Loucy (cell line): ENCODE results near the gene LRRC59.

Source experiments
- H2AFZ ChIP-seq: fragments of 200-600 bp; sonication (generic); 2 replicates; pipeline ENCODE4 v1.6.0; 2016; ENCODE audit warnings: antibody characterized with exemption, mild to moderate bottlenecking, low read length, moderate library complexity
- H3F3A ChIP-seq: fragments of 200-600 bp; 2 replicates; pipeline ENCODE4 v1.6.0; 2016; ENCODE audit warnings: antibody characterized with exemption, low read depth, mild to moderate bottlenecking
- H3K27me3 ChIP-seq: fragments of 200-600 bp; sonication (generic); 2 replicates; pipeline ENCODE4 v1.6.1; 2014; ENCODE audit warnings: low read length, mild to moderate bottlenecking; ENCODE audit not compliant: insufficient read depth, poor library complexity, severe bottlenecking
- H3K36me3 ChIP-seq: fragments of 200-600 bp; sonication (generic); 2 replicates; pipeline ENCODE4 v1.6.1; 2016; ENCODE audit warnings: low read length; ENCODE audit not compliant: insufficient read depth
- H3K4me1 ChIP-seq: fragments of 200-600 bp; sonication (generic); 2 replicates; pipeline ENCODE4 v1.5.1; 2014; ENCODE audit warnings: low read length, mild to moderate bottlenecking; ENCODE audit not compliant: insufficient read depth, poor library complexity, severe bottlenecking
- H3K4me2 ChIP-seq: fragments of 200-600 bp; sonication (generic); 2 replicates; pipeline ENCODE4 v1.6.0; 2014; ENCODE audit warnings: antibody characterized with exemption, low read length, low read depth, mild to moderate bottlenecking; ENCODE audit not compliant: poor library complexity, severe bottlenecking
- H3K4me3 ChIP-seq: fragments of 200-600 bp; sonication (generic); 2 replicates; pipeline ENCODE4 v1.5.1; 2014; ENCODE audit warnings: low read length, mild to moderate bottlenecking, mixed read lengths; ENCODE audit not compliant: poor library complexity, severe bottlenecking
- H3K79me2 ChIP-seq: fragments of 200-600 bp; sonication (generic); 2 replicates; pipeline ENCODE4 v1.6.1; 2014; ENCODE audit warnings: low read length; ENCODE audit not compliant: insufficient read depth
- H3K9ac ChIP-seq: fragments of 200-600 bp; sonication (generic); 2 replicates; pipeline ENCODE4 v1.6.0; 2014; ENCODE audit warnings: mild to moderate bottlenecking, low read depth, low read length, moderate library complexity; ENCODE audit not compliant: poor library complexity, severe bottlenecking
- H3K9me2 ChIP-seq: fragments of 200-600 bp; sonication (generic); replicated peaks from 2 replicates; pipeline ENCODE4 v1.6.1; 2016; ENCODE audit warnings: low read depth, low read length, mixed read lengths
- H3K9me3 ChIP-seq: fragments of 200-600 bp; sonication (generic); 2 replicates; pipeline ENCODE4 v1.6.1; 2014; ENCODE audit warnings: mild to moderate bottlenecking, antibody characterized with exemption, low read length, low read depth; ENCODE audit not compliant: insufficient read depth
- H4K20me1 ChIP-seq: fragments of 200-600 bp; sonication (generic); 2 replicates; pipeline ENCODE4 v1.6.0; 2014; ENCODE audit warnings: antibody characterized with exemption, low read length, mild to moderate bottlenecking; ENCODE audit not compliant: insufficient read depth, poor library complexity, severe bottlenecking
- EZH2phosphoT487 ChIP-seq: fragments of 200-600 bp; IDR thresholded peaks from 2 replicates; pipeline ENCODE4 v1.6.1; 2018; ENCODE audit warnings: antibody characterized with exemption, mild to moderate bottlenecking, moderate library complexity, borderline replicate concordance
- TF ChIP-seq, protein P1 (sequence below): fragments of 200-600 bp; sonication (generic); conservative IDR thresholded peaks from 2 replicates; pipeline ENCODE4 v1.5.1; 2014; ENCODE audit warnings: mild to moderate bottlenecking, antibody characterized with exemption, low read length

LRRC59 gene

DNA sequence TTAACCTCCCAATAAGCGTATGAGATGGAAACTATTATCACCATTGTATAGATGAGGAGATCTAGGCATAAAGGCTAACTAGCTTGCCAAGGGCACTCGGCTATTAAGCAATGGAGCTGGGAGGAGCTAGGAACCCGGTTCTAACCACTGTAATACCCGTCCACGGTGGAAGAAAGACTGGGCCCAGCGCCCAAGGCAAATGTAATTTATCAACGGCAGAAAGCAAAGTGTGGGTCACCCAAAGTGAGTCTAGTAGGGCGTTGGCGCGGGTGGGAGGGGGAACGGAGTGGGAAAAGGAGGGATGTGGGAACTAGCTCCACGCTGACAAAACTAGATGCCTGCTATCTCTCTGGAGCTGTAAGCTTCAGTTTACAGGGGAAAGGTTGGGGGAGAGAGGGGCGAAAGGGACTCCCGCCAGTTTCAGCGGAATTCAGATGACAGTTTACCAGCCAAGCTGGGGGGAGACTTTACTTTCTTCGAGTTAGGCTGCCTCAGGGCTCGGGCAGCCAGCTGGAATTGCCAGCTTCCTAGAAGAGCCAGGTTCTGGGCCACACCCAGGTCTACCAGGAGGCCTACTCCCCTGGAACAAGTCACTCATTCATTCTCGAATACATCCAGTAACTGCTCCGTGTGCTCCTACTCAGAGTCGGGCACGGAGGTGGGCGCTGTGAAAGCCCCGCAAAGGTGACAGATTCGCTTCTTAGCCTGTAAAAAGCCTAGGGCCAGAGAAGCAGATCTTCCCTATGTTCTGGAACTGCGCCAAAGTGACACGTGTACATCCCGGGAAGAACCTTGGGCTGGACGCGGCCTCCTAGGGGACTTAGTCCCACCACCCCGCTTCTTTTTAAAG is 837 bp downstream of the LRRC59 start:
- Histone ChIP-seq H4K20me1 (peaks cover 45% of the 10 kb centered on the region), H3K4me2 (peak overlapping the region; percentile 96), H3K9ac (peak overlapping the region; percentile 98), H3K9me3 (no peaks in the 10 kb centered on the region), H3F3A (no peaks in the 10 kb centered on the region), H3K36me3 (peaks cover 35% of the 10 kb centered on the region; the same call in 1 of the 2 replicates), H3K27me3 (no peaks in the 10 kb centered on the region), H3K79me2 (peaks cover 54% of the 10 kb centered on the region), H2AFZ (peak overlapping the region; percentile 59; the same call in 1 of the 2 replicates), H3K9me2 (no peaks in the 10 kb centered on the region), H3K4me1 (peaks cover 25% of the 10 kb centered on the region), H3K4me3 (peak overlapping the region; percentile 98)
- TF ChIP-seq, protein P1, sequence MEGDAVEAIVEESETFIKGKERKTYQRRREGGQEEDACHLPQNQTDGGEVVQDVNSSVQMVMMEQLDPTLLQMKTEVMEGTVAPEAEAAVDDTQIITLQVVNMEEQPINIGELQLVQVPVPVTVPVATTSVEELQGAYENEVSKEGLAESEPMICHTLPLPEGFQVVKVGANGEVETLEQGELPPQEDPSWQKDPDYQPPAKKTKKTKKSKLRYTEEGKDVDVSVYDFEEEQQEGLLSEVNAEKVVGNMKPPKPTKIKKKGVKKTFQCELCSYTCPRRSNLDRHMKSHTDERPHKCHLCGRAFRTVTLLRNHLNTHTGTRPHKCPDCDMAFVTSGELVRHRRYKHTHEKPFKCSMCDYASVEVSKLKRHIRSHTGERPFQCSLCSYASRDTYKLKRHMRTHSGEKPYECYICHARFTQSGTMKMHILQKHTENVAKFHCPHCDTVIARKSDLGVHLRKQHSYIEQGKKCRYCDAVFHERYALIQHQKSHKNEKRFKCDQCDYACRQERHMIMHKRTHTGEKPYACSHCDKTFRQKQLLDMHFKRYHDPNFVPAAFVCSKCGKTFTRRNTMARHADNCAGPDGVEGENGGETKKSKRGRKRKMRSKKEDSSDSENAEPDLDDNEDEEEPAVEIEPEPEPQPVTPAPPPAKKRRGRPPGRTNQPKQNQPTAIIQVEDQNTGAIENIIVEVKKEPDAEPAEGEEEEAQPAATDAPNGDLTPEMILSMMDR: no peak
- no peak for TF ChIP-seq EZH2phosphoT487

DNA sequence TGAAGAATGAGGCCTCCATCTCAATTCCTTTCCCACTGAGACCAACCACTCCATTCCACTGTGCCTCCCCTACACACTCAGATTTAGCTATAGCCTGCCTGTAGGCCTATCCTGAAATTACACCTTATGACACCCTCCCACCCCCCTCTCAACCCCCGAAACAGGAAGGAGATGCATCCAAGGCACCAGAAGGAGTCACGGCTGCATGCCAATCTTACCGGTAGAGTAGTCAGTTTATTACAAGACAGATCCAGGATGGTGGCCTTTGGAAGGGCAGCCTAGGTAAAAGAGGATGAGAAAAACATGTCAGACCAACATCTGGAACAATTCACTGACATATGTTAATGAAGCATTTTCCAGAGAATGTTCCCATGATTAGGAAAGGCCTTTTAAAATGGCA is 2.6 kb downstream of the LRRC59 start:
- Histone ChIP-seq H3K9me3 (no peaks in the 10 kb centered on the region), H3K4me3 (peak overlapping the region; percentile 98), H3K27me3 (no peaks in the 10 kb centered on the region), H3F3A (no peaks in the 10 kb centered on the region), H3K4me2 (peak overlapping the region; percentile 96), H2AFZ (no peak overlapping the region), H3K79me2 (peaks cover 54% of the 10 kb centered on the region), H3K36me3 (peaks cover 48% of the 10 kb centered on the region; the same call in 1 of the 2 replicates), H4K20me1 (peaks cover 45% of the 10 kb centered on the region), H3K9ac (peak overlapping the region; percentile 98), H3K9me2 (no peaks in the 10 kb centered on the region), H3K4me1 (peaks cover 25% of the 10 kb centered on the region)
- no peak for TF ChIP-seq EZH2phosphoT487
- TF ChIP-seq, protein P1: no peak

DNA sequence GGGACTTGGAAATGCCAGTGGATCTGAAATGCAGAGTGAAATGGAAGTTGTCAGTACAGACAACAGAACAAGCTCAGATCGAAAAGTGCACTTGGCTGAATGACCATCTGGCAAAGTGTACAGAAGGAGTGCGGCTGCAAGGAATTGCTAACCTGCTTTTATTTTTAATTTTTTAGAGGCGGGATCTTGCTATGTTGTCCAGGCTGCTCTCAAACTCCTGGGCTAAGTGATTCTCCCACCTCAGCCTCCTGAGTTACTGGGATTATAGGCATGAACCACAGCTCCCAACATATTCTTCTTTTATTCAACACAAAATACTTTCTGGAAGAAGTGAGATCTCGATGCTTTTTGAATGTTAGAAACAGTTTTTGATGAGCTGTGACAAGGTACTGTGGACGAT is 3.6 kb downstream of the LRRC59 start:
- H3K4me3 ChIP-seq: no peak overlapping the region
- no peaks in the 10 kb centered on the region for H3K9me3 ChIP-seq
- H3K27me3 ChIP-seq: no peaks in the 10 kb centered on the region
- peak overlapping the region; percentile 5 for H3K9ac ChIP-seq
- TF ChIP-seq EZH2phosphoT487: no peak
- TF ChIP-seq, protein P1: no peak
- H2AFZ ChIP-seq: no peak overlapping the region
- peaks cover 25% of the 10 kb centered on the region for H3K4me1 ChIP-seq
- peaks cover 54% of the 10 kb centered on the region for H3K79me2 ChIP-seq
- H4K20me1 ChIP-seq: peaks cover 45% of the 10 kb centered on the region
- H3K36me3 ChIP-seq: peaks cover 58% of the 10 kb centered on the region; the same call in 1 of the 2 replicates
- no peaks in the 10 kb centered on the region for H3K9me2 ChIP-seq
- H3F3A ChIP-seq: no peaks in the 10 kb centered on the region
- H3K4me2 ChIP-seq: peak overlapping the region; percentile 96
